H9 (cell line): ENCODE results near the gene SLIRP. TPM values are rescaled to one million over a fixed set of nuclear protein-coding genes. Genes with fewer than 3 reads are reported as not detected.

Experiments
- DNase-seq: peaks from one replicate; pipeline ENCODE4 v3.0.0-alpha.2; 2017
- H2AFZ ChIP-seq: one replicate; pipeline ENCODE4 v1.6.1; 2013; ENCODE audit warnings: mild to moderate bottlenecking, low read length, control low read depth, moderate library complexity
- H2AK5ac ChIP-seq: 2 replicates; pipeline ENCODE4 v1.6.1; 2013; ENCODE audit warnings: low read length, control low read depth, mixed read lengths; ENCODE audit not compliant: insufficient read length
- H2BK120ac ChIP-seq: one replicate; pipeline ENCODE4 v1.6.1; 2013; ENCODE audit warnings: low read depth, mild to moderate bottlenecking, low read length, control low read depth, inconsistent platforms; ENCODE audit not compliant: poor library complexity, severe bottlenecking
- H2BK12ac ChIP-seq: 2 replicates; pipeline ENCODE4 v1.6.1; 2013; ENCODE audit warnings: low read length, control low read depth, mixed read lengths, low read depth; ENCODE audit not compliant: insufficient read length
- H2BK15ac ChIP-seq: 2 replicates; pipeline ENCODE4 v1.6.1; 2013; ENCODE audit warnings: low read depth, low read length, control low read depth
- H2BK20ac ChIP-seq: one replicate; pipeline ENCODE4 v1.6.1; 2013; ENCODE audit warnings: low read depth, mild to moderate bottlenecking, low read length, control low read depth, inconsistent platforms; ENCODE audit not compliant: poor library complexity, severe bottlenecking
- H2BK5ac ChIP-seq: 2 replicates; pipeline ENCODE4 v1.6.1; 2013; ENCODE audit warnings: low read length, control low read depth, mixed read lengths; ENCODE audit not compliant: insufficient read length
- H3K14ac ChIP-seq: 2 replicates; pipeline ENCODE4 v1.6.1; 2013; ENCODE audit warnings: low read length, control low read depth; ENCODE audit not compliant: insufficient read depth
- H3K18ac ChIP-seq: 2 replicates; pipeline ENCODE4 v1.6.1; 2013; ENCODE audit warnings: low read depth, mild to moderate bottlenecking, mixed read lengths, low read length, control low read depth; ENCODE audit not compliant: insufficient read length
- H3K23ac ChIP-seq: 2 replicates; pipeline ENCODE4 v1.6.1; 2013; ENCODE audit warnings: low read length, control low read depth, mixed read lengths, low read depth; ENCODE audit not compliant: insufficient read length
- H3K23me2 ChIP-seq: 2 replicates; pipeline ENCODE4 v1.6.1; 2013; ENCODE audit warnings: low read depth, mild to moderate bottlenecking, mixed read lengths, low read length, control low read depth; ENCODE audit not compliant: insufficient read length, poor library complexity, severe bottlenecking
- H3K27ac ChIP-seq: 2 replicates; pipeline ENCODE4 v1.5.1; 2013; ENCODE audit warnings: low read length, control low read depth, mixed read lengths, low read depth; ENCODE audit not compliant: insufficient read length
- H3K27me3 ChIP-seq: 2 replicates; pipeline ENCODE4 v1.6.1; 2013; ENCODE audit warnings: low read length, control low read depth, inconsistent platforms; ENCODE audit not compliant: insufficient read depth
- H3K4ac ChIP-seq: 2 replicates; pipeline ENCODE4 v1.6.1; 2013; ENCODE audit warnings: low read depth, mild to moderate bottlenecking, control low read depth, inconsistent platforms, low read length, moderate library complexity
- H3K4me1 ChIP-seq: 2 replicates; pipeline ENCODE4 v1.6.1; 2013; ENCODE audit warnings: low read length, control low read depth, inconsistent platforms; ENCODE audit not compliant: insufficient read depth
- H3K4me2 ChIP-seq: 2 replicates; pipeline ENCODE4 v1.6.1; 2013; ENCODE audit warnings: low read length, control low read depth, mixed read lengths; ENCODE audit not compliant: insufficient read length, insufficient read depth
- H3K56ac ChIP-seq: 2 replicates; pipeline ENCODE4 v1.6.1; 2013; ENCODE audit warnings: low read depth, mild to moderate bottlenecking, mixed read lengths, low read length, control low read depth; ENCODE audit not compliant: insufficient read length
- H3K79me1 ChIP-seq: 2 replicates; pipeline ENCODE4 v1.6.1; 2013; ENCODE audit warnings: low read depth, mild to moderate bottlenecking, moderate library complexity, low read length, control low read depth, inconsistent platforms; ENCODE audit not compliant: insufficient read depth, poor library complexity, severe bottlenecking
- H3K79me2 ChIP-seq: 2 replicates; pipeline ENCODE4 v1.6.1; 2013; ENCODE audit warnings: low read length, control low read depth, inconsistent platforms; ENCODE audit not compliant: insufficient read depth
- H3K9ac ChIP-seq: 2 replicates; pipeline ENCODE4 v1.6.1; 2013; ENCODE audit warnings: low read length, control low read depth, mixed read lengths; ENCODE audit not compliant: insufficient read length; ENCODE audit errors: extremely low read depth
- H3K9me3 ChIP-seq: one replicate; pipeline ENCODE4 v1.6.1; 2013; ENCODE audit warnings: low read depth, low read length, inconsistent platforms; ENCODE audit not compliant: control insufficient read depth
- H3T11ph ChIP-seq: one replicate; pipeline ENCODE4 v1.6.1; 2013; ENCODE audit warnings: mild to moderate bottlenecking, low read length, control low read depth, inconsistent platforms
- H4K20me1 ChIP-seq: one replicate; pipeline ENCODE4 v1.6.1; 2013; ENCODE audit not compliant: control insufficient read depth, insufficient read length, insufficient read depth
- H4K5ac ChIP-seq: 2 replicates; pipeline ENCODE4 v1.6.1; 2013; ENCODE audit warnings: low read depth, mild to moderate bottlenecking, mixed read lengths, low read length, control low read depth; ENCODE audit not compliant: insufficient read length
- H4K8ac ChIP-seq: replicated peaks from 2 replicates; pipeline ENCODE4 v1.6.1; 2013; ENCODE audit warnings: low read length, control low read depth, mixed read lengths, low read depth; ENCODE audit not compliant: insufficient read length
- H4K91ac ChIP-seq: 2 replicates; pipeline ENCODE4 v1.6.1; 2013; ENCODE audit warnings: low read depth, mild to moderate bottlenecking, moderate library complexity, mixed read lengths, low read length, control low read depth; ENCODE audit not compliant: insufficient read length
- H3K27ac Mint-ChIP-seq, 3 experiments: 2 replicates in 2 of 3; 3 replicates in 1 of 3; pipeline ENCODE4 v1.8.0; 2020 to 2021; ENCODE audit warnings: mixed read lengths in 3 of 3, mild to moderate bottlenecking in 1 of 3, moderate library complexity in 1 of 3
- H3K27me3 Mint-ChIP-seq: 2 replicates; pipeline ENCODE4 v1.8.0; 2021; ENCODE audit warnings: low read depth, mild to moderate bottlenecking, moderate library complexity, mixed read lengths
- H3K36me3 Mint-ChIP-seq, 3 experiments: 2 replicates in 2 of 3; 3 replicates in 1 of 3; pipeline ENCODE4 v1.8.0; 2020 to 2021; ENCODE audit warnings: low read depth in 3 of 3, mixed read lengths in 3 of 3; ENCODE audit not compliant: insufficient read depth in 1 of 3
- H3K4me1 Mint-ChIP-seq, 2 experiments: 2 replicates each; pipeline ENCODE4 v1.8.0; 2020; ENCODE audit warnings: mixed read lengths in 2 of 2
- H3K4me3 Mint-ChIP-seq, 2 experiments: 2 replicates in 1 of 2; 3 replicates in 1 of 2; pipeline ENCODE4 v1.8.0; 2020 to 2021; ENCODE audit warnings: mild to moderate bottlenecking in 2 of 2, mixed read lengths in 2 of 2, moderate library complexity in 1 of 2
- H3K9me3 Mint-ChIP-seq, 2 experiments: 2 replicates in 1 of 2; 3 replicates in 1 of 2; pipeline ENCODE4 v1.8.0; 2020; ENCODE audit warnings: mild to moderate bottlenecking in 2 of 2, mixed read lengths in 2 of 2, moderate library complexity in 1 of 2
- CTCF ChIP-seq: fragments of 200-600 bp; sonication (generic); conservative IDR thresholded peaks from 3 replicates; pipeline ENCODE4 v1.8.0; 2021; ENCODE audit warnings: antibody characterized with exemption, mild to moderate bottlenecking
- WGBS: extraction: QIAGEN DNeasy Blood & Tissue Kit; methylation state at CpG from one replicate; pipeline ENCODE4 v1.1.7; 2013; ENCODE audit warnings: missing lambda C conversion rate, low lambda C conversion rate, mixed read lengths; ENCODE audit not compliant: insufficient read length; ENCODE audit errors: extremely low coverage; 5-methylcytosine and 5-hydroxymethylcytosine counted together
- total RNA-seq: library from RNA; stranded (reverse); gene quantifications from 2 replicates; pipeline ENCODE4 v1.2.1, GENCODE V29; 2021

SLIRP gene
- total RNA-seq, 1 experiment from 2014 or later, result 337 TPM

GRCh38 chr14:77722301-77722700 lies 14.4 kb downstream of the SLIRP start:
- Histone ChIP-seq H2AFZ (no peak overlapping the region), H2BK15ac (no peak overlapping the region), H3K14ac (no peak overlapping the region), H4K8ac (no peak overlapping the region), H4K20me1 (no peaks in the 10 kb centered on the region), H3K56ac (no peak overlapping the region), H2BK5ac (no peak overlapping the region), H2BK12ac (no peak overlapping the region), H2AK5ac (no peak overlapping the region), H3K4me2 (no peak overlapping the region), H3K23ac (no peak overlapping the region), H3K4ac (no peak overlapping the region), H3K4me1 (no peaks in the 10 kb centered on the region), H3K79me1 (peaks cover 6% of the 10 kb centered on the region), H3T11ph (no peak overlapping the region), H4K91ac (no peak overlapping the region), H2BK20ac (no peak overlapping the region), H2BK120ac (no peak overlapping the region), H3K23me2 (no peaks in the 10 kb centered on the region), H3K18ac (no peak overlapping the region), H3K27me3 (no peaks in the 10 kb centered on the region), H4K5ac (no peak overlapping the region), H3K9me3 (no peaks in the 10 kb centered on the region), H3K79me2 (no peaks in the 10 kb centered on the region; the same call in 1 of the 2 replicates), H3K9ac (no peak overlapping the region), H3K27ac (no peak overlapping the region)
- no peak overlapping the region for H3K4me3 Mint-ChIP-seq
- peaks cover 47 to 94% (median 92%) of the 10 kb centered on the region in 3 experiments; a peak in 6 of 7 replicates for H3K36me3 Mint-ChIP-seq
- no peak for DNase-seq
- TF ChIP-seq CTCF, result no peak
- H3K27ac Mint-ChIP-seq, result peak overlapping the region in 1 of 3 experiments; percentile 6; a peak in 2 of 7 replicates
- no peaks in the 10 kb centered on the region for H3K27me3 Mint-ChIP-seq
- H3K4me1 Mint-ChIP-seq, result no peaks in the 10 kb centered on the region
- WGBS, result 100% methylated on average over 3 of the region's 3 CpGs
- H3K9me3 Mint-ChIP-seq, result no peaks in the 10 kb centered on the region
